Measurements from ENCODE around the gene RASSF5. TPM values are rescaled to one million over a fixed set of nuclear protein-coding genes. Genes with fewer than 3 reads are reported as not detected.

RASSF5 gene
- total and polyA plus RNA-seq, 9 of the 15 experiments (the other 6 are each of a cell fraction or from before 2014, with no cell fraction given), result 6.1 to 41.0 (median 25.2) TPM

- Histone ChIP-seq H3K27ac (ENCODE audit: extremely low read depth, low read depth, low read length) (no peak overlapping the region), H3K4me3 (no peak overlapping the region), H3K79me2 (ENCODE audit: control insufficient read depth, insufficient read depth, low read length) (no peaks in the 10 kb centered on the region), H3K9ac (ENCODE audit: insufficient read depth in 1 of 2, low read depth in 2 of 2, low read length in 2 of 2) (peak overlapping the region in 1 of 2 experiments; percentile 49; a peak in 1 of 4 replicates), H4K20me1 (replicated peaks; ENCODE audit: control insufficient read depth, insufficient read depth, low read length) (no peaks in the 10 kb centered on the region), H3K9me3 (replicated peaks; ENCODE audit: control insufficient read depth, insufficient read depth, low read depth, low read length) (no peaks in the 10 kb centered on the region), H3K9me1 (ENCODE audit: control insufficient read depth, insufficient read depth, low read length) (no peaks in the 10 kb centered on the region), H3K36me3 (ENCODE audit: control insufficient read depth, insufficient read depth, low read length) (no peaks in the 10 kb centered on the region), H3K4me1 (replicated peaks in 1 of 2; ENCODE audit: control insufficient read depth in 2 of 2, insufficient read depth in 2 of 2, low read length in 2 of 2) (peaks cover 24 to 41% of the 10 kb centered on the region in 2 experiments), H3K4me2 (ENCODE audit: insufficient read depth, low read length) (no peak overlapping the region; the same call in 1 of the 2 replicates), H3K27me3 (ENCODE audit: control insufficient read depth in 2 of 2, insufficient read depth in 2 of 2, low read length in 2 of 2) (peaks cover 0 to 16% of the 10 kb centered on the region in 2 experiments; a peak in 3 of 5 replicates), H2AFZ (ENCODE audit: low read depth, low read length) (peak overlapping the region; percentile 86; the same call in 1 of the 2 replicates)
- TF ChIP-seq, protein P1, sequence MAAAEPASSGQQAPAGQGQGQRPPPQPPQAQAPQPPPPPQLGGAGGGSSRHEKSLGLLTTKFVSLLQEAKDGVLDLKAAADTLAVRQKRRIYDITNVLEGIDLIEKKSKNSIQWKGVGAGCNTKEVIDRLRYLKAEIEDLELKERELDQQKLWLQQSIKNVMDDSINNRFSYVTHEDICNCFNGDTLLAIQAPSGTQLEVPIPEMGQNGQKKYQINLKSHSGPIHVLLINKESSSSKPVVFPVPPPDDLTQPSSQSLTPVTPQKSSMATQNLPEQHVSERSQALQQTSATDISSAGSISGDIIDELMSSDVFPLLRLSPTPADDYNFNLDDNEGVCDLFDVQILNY (CRISPR knock-in tag; IDR thresholded peaks at IDR 0.05), result peak; percentile 61; the same call in 1 of the 2 replicates
- no peak for TF ChIP-seq TEAD4 (IDR thresholded peaks at IDR 0.05; ENCODE audit: low read length)
- TF ChIP-seq TEAD4 (CRISPR knock-in tag; IDR thresholded peaks at IDR 0.05; ENCODE audit: borderline replicate concordance), result 0 out of 2 replicates have a peak, but pooled peaks have one; percentile 50
- TF ChIP-seq ZNF146 (CRISPR knock-in tag; IDR thresholded peaks at IDR 0.05; ENCODE audit: unreplicated experiment), result no peak
- ChIA-PET POLR2A (interaction anchor here (0.6 to 1.5 kb wide), 2 partner anchors 10 to 363 kb away, joined by 3 to 7 read pairs; no protein-coding TSS in a partner anchor), CTCF (ENCODE audit: low intra/inter-chr PET ratio) (interaction anchor here (0.6 kb wide), 1 partner anchor 951 kb away, joined by 3 read pairs; no protein-coding TSS in a partner anchor)
- intact Hi-C loops (cut with micrococcal nuclease), result no loop called here
- in situ Hi-C loops (cut with MboI), result no loop called here
- ATAC-seq (no peak), DNase-seq (ENCODE audit: extremely low read depth in 1 of 4, low spot score in 3 of 4) (no peak), FAIRE-seq (no peak)
- WGBS (ENCODE audit: insufficient coverage, low coverage, missing lambda C conversion rate), result 56% methylated on average over 2 of the region's 2 CpGs
- BruUV-seq (replicated peaks), result no TSS peak
Measured at GRCh38 chr1:206469411-206469932, 37.9 kb upstream of the RASSF5 start.

Measured in K562 (cell line).